ENCODE data around the gene LRWD1. TPM values are rescaled to one million over a fixed set of nuclear protein-coding genes. Genes with fewer than 3 reads are reported as not detected.

Gene LRWD1
- total RNA-seq, 1 experiment from 2014 or later = 39.5 TPM

DNA sequence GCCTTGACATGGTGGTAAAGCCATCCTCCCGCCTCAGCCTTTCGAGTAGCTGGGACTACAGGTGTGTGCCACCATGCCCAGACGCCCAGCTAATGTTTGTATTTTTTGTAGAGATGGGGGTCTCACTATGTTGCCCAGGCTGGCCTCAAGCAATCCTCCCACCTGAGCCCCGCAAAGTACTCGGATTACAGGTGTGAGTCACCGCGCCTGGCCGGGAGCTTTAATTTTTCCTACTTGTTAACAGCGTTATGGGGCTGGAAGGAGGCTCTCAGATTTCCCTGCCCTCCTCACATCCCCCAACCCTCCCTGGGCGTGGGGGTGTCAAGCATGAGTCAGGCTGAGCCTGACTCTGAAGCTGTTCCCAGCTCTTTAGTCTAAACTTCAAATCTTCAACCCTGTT lies 8.5 kb upstream of the LRWD1 start:
- Histone ChIP-seq H3K36me3 (ENCODE audit: control insufficient read depth in 1 of 2, insufficient read depth in 2 of 2, low read length in 2 of 2) (peaks cover 0 to 4% of the 10 kb centered on the region in 2 experiments; a peak in 3 of 4 replicates), H3K4me3 (replicated peaks in 1 of 2; ENCODE audit: low read depth in 1 of 2, low read length in 2 of 2) (0 out of 4 replicates have a peak overlapping the region, but pooled peaks of 1 of the 2 experiments have one; percentile 21), H3K9ac (ENCODE audit: low read length) (peak overlapping the region; percentile 32; the same call in 1 of the 2 replicates), H3K9me2 (ENCODE audit: insufficient read depth) (no peaks in the 10 kb centered on the region), H3K9me3 (ENCODE audit: control insufficient read depth in 1 of 2, insufficient read depth in 1 of 2, low read depth in 1 of 2, low read length in 2 of 2) (no peaks in the 10 kb centered on the region), H3K4me1 (ENCODE audit: control insufficient read depth in 1 of 2, insufficient read depth in 2 of 2, low read length in 2 of 2) (peaks cover 21 to 23% of the 10 kb centered on the region in 2 experiments), H2AFZ (ENCODE audit: low read depth, low read length, poor library complexity, severe bottlenecking) (no peak overlapping the region), H3K27me3 (ENCODE audit: insufficient read depth, low read length) (no peaks in the 10 kb centered on the region), H3K27ac (ENCODE audit: low read depth, low read length) (peak overlapping the region; percentile 68), H4K20me1 (ENCODE audit: insufficient read depth) (no peaks in the 10 kb centered on the region), H3K79me2 (ENCODE audit: insufficient read depth, low read length) (no peaks in the 10 kb centered on the region), H3K4me2 (ENCODE audit: low read length) (peak overlapping the region; percentile 73)
- TF ChIP-seq CEBPB (IDR thresholded peaks at IDR 0.05; ENCODE audit: low read depth) (no peak), POLR2AphosphoS5 (IDR thresholded peaks at IDR 0.05; ENCODE audit: low read depth, low read length) (0 out of 2 replicates have a peak, but pooled peaks have one; percentile 35), FOSL1 (IDR thresholded peaks at IDR 0.05; ENCODE audit: low read depth) (peak; percentile 80), CBX3 (IDR thresholded peaks at IDR 0.05; ENCODE audit: low read depth) (no peak), TCF7L2 (IDR thresholded peaks at IDR 0.05; ENCODE audit: borderline replicate concordance, extremely low read depth, insufficient read depth, insufficient read length) (peak; percentile 37), ZFX (IDR thresholded peaks at IDR 0.05) (no peak), EGR1 (IDR thresholded peaks at IDR 0.05; ENCODE audit: low read depth) (peak; percentile 74), SIN3A (IDR thresholded peaks at IDR 0.05; ENCODE audit: low read depth) (no peak), YY1 (IDR thresholded peaks at IDR 0.05; ENCODE audit: extremely low read depth, insufficient replicate concordance, low read depth, low read length) (no peak), EZH2phosphoT487 (IDR thresholded peaks at IDR 0.05; ENCODE audit: borderline replicate concordance) (no peak), SP1 (IDR thresholded peaks at IDR 0.05; ENCODE audit: low read depth) (peak; percentile 69), CTCF (IDR thresholded peaks at IDR 0.05 in 2 of 3, conservative IDR thresholded peaks at IDR 0.05 in 1 of 3; ENCODE audit: borderline replicate concordance in 1 of 3, insufficient read depth in 1 of 3, low read depth in 2 of 3, low read length in 2 of 3) (no peak), SRF (IDR thresholded peaks at IDR 0.05; ENCODE audit: low read depth) (no peak), JUND (IDR thresholded peaks at IDR 0.05) (peak; percentile 75)
- TF ChIP-seq, protein P1, sequence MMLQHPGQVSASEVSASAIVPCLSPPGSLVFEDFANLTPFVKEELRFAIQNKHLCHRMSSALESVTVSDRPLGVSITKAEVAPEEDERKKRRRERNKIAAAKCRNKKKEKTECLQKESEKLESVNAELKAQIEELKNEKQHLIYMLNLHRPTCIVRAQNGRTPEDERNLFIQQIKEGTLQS (IDR thresholded peaks at IDR 0.05) = no peak
- TF ChIP-seq, protein P2, sequence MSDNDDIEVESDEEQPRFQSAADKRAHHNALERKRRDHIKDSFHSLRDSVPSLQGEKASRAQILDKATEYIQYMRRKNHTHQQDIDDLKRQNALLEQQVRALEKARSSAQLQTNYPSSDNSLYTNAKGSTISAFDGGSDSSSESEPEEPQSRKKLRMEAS (IDR thresholded peaks at IDR 0.05) = peak; percentile 35; the same call in 1 of the 2 replicates
- POLR2A ChIA-PET = interaction anchor here (0.8 kb wide), 1 partner anchor 9 kb away, joined by 3 read pairs; no protein-coding TSS in a partner anchor
- peak; percentile 65 for DNase-seq (ENCODE audit: low read depth, low spot score)
- RAD21 ChIA-PET (ENCODE audit: low non-redundant PET in 1 of 2, low total read pairs in 2 of 2, uncharacterized antibody in 2 of 2, unreplicated experiment in 2 of 2) = interaction anchor here in 1 of 2 experiments (1.1 to 1.8 kb wide), 2 partner anchors 16 to 52 kb away, joined by 3 to 5 read pairs; no protein-coding TSS in a partner anchor
- peak; percentile 84 for ATAC-seq
- CTCF ChIA-PET = interaction anchor here (0.7 to 1.3 kb wide), 3 partner anchors 16 to 52 kb away, joined by 3 to 5 read pairs (median 4); no protein-coding TSS in a partner anchor
- intact Hi-C loops (cut with micrococcal nuclease) = loop anchor here (2.0 kb wide), 1 partner anchor 16 kb away; no protein-coding TSS in a partner anchor
- BruUV-seq (replicated peaks) = TSS peak; percentile 52

Measured in HCT116 (cell line).